NCI-H1436 (cell line): ENCODE results near the gene PIGN.

ENCODE experiments used
- DNase-seq: peaks from one replicate; lab custom pipeline; 2025; lab: John Stamatoyannopoulos, UW

PIGN gene

DNA sequence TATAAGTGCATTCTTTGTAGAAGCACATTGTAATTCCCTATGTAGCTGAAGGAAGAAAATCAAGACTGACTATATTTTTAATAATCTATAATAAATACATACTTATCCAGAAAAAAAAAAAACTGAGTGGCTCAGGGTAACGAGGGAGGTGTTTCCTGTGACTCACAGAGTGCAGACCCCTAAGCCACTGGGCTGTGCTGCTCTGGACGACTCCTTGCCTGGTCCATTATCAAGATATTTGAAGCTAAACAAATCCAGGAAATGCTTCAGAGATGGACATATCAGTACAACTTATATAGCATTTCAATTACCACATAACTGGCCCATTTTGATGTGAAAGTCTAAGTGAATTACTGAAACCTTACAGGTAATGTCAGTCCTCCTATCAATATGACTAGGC is 80.6 kb downstream of the PIGN start:
- DNase-seq: no peak

DNA sequence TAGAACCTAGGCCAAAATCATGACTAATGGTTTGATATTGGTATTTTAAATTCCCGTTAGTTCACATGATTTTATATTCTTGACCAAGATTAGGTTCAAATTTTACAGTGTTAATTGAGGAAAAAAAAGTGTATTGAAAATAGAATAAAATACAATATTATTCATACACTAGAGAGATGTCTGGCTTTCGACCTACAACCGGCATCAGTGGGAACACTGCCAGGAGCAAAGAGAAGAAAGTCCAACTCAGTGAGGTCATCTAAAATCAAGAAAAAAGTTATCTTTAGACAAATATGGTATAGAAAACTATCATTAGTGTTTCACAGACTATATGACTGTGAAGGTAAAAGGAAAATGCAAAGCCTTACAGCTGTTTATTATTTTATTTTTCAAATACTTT is 81.5 kb downstream of the PIGN start:
- DNase-seq: no peak

DNA sequence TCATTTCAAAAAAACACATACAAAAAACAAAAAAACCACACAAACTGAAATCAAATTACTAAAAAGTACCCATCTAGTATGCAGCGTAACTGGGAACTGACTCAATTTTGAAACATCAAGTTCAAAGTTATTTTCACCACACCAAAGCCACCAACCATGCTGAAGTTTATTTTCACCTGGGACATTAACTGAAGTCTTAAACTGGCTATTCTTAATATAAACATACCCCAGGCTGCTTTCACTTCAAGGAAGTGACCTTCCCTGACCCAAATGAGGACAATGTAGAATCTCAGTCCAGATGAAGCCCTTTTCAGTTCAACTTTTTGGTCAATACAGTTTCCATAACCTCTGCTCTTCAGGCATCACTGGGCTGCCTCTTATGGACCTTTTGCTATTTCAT is 84.6 kb downstream of the PIGN start:
- no peak for DNase-seq

DNA sequence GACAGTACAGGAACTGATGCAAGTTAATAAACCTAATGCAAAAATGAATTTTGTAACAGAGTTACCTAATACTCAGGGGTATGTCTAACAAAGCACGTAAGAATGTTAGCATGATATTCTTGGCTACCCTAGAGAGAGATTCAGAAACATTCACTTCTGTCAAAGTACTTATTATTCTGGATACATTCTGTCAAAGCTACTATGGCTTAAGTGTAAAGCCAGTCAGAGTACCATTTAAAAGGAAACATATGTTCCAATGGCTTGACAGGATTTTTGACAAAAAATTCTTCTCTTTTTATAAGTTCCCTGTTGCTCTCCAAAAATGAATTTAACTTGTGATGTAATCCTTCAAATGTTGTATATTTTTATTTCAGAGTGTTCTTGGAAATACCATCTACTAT is 85.5 kb downstream of the PIGN start:
- no peak for DNase-seq

DNA sequence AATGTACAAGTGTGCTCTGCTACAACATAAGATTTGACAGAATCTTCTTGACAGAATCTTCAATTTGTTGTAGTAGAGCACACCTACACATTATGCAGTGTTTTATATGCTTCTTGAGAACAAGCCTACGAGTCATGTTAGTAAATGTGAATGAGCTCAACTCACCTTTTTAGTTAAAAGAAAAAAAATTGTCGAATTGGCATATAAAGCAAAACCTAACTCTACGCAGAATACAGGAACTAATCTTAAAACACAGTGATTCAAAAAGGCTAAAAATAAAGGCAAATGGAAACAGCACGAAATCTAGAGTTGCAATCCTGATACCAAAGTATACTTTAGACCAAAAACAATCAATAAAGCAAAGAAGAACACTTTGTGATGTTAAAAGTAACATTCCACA is 87.9 kb downstream of the PIGN start:
- no peak for DNase-seq

DNA sequence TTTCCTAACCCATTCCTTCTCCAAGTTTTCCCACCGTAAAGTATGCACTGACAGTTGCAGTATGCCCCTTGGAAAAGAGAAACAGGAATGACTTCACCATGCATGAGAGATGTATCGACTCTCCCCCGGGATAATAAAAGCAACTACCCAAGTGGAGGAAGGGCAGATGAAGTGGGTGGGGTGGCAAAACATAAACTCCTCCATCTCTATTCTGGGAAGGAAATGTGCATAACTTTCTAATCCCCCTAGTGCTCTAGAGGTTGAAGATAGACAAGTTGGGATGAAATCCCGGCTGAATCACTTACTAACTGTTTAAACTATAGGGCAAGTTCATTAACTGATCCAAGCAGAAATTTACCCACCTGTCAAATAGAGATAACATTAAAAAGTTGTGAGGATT is 89.2 kb downstream of the PIGN start:
- no peak for DNase-seq

DNA sequence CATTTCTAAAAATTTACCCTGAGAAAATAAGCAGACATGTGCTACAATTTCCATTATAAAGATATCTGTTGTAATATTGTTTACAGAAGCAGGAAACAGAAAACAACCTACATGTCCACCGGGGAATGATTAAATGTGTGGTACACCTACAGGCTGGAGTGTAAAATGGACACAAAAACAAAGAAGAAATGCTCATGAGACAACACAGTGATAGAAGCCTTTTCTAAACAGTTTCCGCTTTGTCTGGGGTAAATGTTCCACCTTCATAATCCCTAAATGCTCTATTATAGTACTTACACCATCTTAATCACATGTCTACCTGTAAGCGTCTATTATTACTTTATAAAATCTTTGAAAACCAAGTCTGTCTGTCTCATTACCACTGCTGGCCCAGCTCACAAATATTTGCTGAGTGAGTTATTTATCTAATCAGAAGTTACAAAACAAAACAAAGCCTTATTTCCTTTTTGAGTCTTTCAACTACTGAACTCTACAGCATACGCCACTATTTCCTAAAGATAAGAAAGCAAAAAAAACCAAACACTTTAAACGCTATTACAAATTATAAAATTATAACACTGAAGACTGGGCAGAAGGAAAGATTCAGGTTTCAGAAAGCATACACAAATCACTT is 95.3 kb downstream of the PIGN start:
- DNase-seq: no peak

DNA sequence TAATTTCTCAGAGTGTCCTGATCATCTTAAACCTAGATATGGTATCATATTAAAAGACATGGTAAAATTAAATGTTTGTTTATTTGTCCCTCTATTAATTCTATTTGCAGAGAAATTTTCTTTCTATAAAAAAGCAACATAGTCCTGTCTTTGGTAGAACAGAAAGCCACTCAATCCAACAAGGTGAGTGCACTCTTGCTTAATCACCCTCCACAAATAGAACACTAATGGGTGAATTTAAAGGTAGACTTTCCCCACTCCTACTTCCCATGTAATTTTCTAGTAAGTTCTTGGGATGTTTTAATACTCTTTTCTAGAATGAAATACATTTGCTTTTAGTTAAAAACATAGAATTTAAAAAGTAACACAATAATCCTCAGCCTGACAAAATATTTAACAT is 97.7 kb downstream of the PIGN start:
- DNase-seq: no peak

DNA sequence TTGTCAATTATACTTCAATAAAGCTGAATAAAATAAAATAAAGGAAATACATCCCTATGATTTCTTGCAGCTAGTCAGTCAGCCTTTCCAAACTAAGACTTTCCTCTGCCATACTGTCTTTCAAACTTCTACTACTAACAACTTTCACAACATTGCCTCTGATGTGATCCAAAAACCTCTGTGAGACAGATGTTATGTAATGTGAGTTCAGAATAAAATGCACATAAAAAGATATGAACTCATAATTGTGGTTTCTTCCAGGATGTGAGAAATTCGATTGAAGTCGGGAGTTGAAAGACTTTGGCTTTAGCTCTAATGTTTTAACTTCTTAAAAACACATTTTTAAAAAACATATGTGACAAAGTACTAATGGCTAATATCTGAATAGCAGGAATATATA is 98.7 kb downstream of the PIGN start:
- DNase-seq: no peak

DNA sequence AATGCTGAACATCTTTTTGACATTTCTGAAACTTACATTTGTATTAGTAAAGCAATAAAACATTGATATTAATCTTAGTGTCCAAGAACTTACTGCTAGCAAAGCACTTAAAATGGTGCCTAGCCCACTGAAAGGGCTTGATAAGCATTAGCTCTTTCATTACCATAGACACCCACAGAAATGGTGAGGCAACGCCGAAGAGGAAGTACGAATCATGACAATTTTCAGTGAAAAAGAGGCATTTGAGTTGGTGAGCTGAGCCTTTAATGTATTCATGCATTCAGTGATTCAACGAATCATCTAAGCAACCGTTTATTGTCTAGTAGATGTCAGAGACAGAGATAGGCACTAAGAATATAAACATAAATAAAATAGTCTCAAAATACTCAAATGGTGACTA is 101.1 kb downstream of the PIGN start:
- no peak for DNase-seq

DNA sequence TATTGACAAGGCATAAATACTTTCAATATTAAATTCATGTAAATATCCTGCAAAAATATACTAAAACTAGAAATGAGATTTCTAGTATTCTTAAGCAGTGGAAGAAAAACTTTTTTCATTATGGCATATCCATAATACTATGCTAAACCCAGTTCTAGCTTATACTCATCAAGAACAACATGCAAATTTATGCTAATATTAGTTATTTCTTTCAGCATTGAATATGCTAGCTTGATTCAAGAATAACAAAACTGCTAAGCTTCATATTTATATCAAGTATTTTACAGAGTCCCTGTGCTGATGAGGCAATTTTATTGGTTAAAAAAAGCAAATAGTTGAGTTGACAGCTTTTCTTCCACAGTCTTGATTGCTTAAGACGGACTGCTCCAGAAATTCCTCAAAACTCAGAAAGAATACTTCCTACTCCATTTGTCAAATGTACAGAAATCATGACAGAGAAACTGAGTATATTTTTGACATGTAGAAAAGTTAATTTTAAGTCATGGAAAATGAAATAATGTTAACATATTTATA is 105.0 kb downstream of the PIGN start:
- no peak for DNase-seq

DNA sequence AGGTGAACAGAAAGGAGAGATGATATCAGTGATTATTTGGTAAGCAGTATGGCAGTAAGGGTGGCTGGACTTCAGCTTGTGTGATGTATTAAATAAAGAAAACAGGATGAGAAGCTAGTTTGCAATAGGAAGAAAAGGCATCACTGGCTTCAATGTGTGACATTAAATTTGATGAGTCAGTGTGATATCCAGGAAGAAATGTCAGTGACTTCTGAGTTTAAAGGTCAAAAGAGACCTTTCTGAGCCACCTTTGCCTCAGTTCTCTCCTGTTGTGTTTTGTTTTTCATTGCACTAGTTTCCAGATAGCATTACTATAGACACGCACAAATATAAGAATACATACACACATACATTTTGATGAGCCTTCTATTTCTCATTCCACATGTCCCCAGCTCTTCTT is 105.6 kb downstream of the PIGN start:
- no peak for DNase-seq

DNA sequence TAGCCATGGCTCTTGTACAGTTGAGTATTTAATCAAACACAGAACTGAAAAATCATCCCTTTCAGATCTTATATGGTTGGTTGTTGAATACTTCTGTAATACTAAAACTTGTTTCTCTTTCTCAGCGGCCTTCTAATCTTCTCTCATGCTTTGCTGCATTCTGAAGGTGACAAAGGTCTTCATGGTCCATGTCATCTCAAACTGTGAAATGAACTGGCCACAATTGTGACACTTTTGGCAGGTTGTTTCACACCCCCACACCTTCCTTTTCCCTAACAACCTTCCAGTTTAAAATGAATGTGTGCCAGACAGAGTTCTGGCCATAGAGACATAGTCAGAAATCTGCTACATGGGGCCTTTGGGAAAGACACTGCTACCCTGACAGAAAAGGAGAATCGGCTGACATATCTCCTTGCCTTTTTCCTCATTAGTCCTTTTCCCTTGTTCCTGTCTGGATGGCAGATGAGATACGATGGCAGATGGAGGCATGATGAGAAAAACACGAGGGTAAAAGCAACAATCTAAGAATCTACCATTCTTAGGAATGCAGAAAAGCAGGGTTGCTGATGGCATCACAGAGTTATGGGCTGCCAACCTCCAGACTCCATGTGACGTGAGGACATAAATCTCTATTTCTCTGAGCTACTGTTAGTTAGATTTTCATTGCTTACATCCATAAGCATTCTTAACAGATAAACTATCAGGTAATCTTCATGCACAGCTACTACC is 106.5 kb downstream of the PIGN start:
- no peak for DNase-seq

DNA sequence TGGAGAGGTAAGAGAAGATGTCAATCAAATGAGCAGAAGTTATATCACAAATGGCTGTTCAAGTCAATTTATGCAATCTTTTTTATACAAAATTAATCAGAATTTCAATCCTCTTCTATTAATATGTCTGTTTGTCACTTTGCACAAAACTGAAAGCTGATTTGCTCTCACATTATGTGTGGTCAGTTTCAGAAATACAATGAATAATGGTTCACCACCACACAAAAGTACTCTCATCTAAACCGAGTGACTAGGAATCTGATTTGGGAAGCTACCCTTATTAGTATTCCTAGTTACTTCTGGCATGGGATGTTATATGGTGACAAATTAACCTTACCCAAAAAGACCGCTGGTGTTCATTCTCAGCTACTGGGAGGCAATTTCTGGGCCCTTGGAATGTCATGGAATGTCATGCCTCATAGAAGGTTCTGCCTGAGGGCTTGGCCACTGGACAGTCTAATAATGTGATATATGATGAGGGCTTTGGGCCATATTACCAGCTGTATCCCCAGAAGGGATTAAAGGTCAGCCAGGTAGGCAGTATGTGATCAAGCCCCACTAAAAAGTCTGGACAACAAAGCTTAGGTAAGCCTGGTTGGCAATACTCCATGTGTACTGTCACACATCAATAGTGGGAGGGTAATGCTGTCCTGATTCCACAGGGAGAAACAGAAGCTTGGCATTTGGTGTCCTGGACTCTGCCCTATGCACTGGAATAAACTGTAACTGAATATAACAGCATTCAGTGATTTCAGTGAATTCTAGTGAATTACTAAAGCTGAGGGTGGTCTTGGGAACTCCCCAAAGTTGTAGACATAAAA is 113.2 kb downstream of the PIGN start:
- DNase-seq: no peak

DNA sequence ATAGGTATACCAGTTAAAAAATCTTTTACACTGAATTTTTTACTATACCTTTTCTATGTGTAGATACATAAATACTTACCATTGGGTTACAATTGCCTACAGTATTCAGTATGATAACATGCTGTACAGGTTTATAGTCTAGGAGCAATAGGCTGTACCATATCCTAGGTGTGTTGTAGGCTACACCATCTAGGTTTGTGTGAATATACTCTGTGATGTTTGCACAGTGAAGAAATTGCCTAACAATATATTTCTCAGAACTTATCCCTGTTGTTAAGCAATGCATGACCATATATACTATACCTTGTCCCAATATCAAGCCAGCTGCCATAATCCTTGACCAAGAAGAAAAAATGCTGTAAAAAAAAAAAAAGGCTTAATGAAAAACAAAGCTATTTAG is 114.5 kb downstream of the PIGN start:
- DNase-seq: no peak

DNA sequence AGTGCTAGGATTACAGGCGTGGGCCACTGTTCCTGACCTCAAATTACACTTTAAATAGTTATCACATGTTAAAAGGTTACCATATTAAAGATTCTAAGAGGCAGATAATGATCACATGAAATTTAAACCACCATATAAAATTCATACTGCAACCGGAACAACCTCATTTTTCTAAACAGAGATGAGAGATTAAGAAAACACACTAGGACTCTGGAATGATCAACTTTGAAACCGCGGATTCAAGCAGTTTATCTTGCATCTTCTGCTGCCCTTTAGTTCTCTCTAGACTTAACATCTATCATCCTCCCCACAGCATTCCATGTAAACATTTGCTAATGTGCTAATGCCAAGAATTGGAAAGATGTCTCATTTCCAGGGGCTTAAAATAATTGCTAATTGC is 115.8 kb downstream of the PIGN start:
- DNase-seq: no peak

DNA sequence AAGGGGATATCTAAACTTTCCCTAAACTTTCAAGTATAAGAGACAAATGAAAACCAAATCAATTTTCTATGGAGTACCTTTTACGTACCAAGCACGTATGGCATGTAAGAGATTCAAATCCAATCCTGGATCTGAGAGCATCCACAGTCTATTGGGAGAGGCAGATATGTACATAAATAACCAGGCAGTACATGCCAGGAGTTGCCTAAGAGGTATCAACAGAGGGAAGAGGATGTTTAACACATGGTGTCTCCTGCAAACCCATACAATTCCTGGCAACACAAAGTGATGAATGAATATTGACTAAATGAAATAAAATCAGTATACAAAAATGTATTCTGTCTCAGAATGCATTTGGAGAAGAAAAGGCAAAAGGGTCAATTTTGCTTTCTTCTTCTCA is 116.6 kb downstream of the PIGN start:
- DNase-seq: no peak

DNA sequence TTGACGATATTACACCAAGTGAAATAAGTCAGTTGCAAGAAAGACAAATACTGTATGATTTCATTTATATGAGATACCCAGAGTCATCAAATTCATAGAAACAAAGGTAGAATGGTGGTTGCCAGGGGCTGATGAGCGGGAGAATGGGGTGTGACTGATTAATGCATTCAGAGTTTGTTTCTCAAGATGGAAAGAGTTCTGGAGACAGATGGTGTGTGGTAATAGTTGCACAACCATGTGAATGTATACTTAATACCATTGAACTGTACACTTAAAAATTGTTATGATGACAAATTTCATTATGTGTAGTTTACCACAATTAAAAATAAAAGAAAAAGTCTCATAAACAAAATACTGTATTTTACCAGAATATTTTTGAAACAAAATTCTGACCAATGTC is 117.3 kb downstream of the PIGN start:
- no peak for DNase-seq

DNA sequence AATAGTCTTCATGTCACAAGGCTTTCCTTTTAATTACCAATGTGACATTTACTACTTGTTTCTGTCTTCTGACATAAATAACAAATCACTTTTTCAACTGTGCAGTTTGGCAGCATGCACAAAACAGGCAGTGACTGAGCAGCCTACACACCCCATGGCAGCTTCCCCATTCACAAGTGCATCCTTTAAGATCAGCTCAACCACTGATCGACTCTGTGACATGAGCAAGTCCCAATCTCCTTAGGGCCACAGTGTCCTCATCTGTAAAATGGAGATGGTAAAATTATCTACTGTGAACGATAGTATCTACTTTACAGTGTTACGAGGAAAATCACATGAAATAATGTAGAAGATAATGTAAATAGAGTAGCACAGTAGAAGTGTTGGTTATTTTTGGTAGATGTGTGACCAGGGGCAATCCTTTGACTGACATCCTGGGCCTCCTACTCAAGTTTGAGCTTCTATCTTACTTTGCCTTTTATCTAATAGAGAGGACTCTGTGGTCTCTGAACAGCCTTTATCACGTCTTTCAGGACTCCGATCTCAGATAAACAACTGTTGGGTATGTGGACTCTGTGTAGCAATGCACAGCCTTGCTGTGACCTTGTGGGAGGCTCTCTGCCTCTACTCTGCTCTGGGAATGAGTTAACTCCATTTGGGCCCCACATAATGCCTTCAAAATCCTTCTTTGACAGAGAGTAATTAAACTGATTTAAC is 120.6 kb downstream of the PIGN start:
- no peak for DNase-seq

DNA sequence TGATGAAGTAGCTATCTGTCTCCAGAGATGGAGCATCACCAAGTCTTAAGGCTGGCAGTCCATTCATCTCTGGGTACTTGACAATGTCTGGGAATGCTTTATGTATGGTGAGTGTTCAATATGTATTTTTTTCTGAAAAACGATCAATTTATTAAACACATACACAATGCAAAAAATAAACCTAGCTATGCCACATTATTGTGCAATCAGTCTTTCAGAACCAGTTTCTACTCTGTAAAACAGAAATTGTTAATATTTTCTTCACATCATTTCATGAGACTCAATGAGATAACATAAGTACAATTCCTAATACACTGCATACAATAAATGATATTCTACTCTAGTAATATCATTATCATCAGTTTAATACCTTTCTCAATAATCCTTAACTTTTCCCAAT is 122.5 kb downstream of the PIGN start:
- DNase-seq: no peak

DNA sequence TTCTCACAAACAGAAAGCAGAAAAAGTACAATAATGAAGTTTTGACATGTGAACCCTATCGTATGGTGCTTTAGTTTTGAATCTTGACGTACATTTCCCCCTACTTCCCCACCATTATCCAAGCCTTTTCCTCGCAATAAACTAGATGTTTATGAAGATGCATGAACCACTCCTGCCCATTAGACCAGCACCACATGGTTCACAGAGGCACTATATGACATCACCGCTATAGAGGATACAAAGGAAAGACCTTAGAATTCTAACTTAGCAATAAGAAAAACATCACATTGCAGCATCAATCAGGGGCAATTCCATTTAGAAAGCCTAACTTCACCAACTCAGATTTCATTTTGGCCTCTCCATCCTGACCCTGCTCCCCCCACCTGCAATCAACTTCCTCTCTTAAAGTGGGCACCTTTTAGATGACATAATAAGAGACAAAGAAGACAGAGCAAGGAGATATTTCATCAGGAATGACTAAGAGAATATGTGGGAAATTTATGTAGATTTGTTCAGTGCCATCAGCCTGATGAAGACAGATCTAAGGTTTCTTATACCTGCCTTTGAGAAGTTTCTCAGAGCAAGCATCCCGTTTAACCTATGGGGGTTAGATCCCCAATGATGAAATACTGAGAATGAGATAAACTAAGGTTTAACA is 124.9 kb downstream of the PIGN start:
- no peak for DNase-seq

DNA sequence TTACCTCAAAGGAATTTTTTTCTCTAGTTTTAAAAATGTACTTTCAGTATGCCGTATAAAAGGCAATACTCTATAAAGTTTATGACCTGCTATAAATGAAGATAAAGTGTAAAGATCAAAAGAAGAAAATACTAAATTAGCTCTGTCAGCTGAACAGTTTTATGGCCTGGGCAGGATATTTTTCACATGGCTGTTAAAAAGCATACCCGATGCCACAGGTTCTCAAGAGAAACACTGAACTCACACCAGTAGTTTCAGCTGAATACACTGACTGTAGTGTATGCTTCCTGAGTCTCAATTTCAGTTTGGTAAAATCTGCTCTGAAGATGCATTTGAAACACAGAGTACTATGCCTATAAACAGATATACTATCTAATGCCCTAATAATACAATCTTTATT is 126.0 kb downstream of the PIGN start:
- DNase-seq: no peak
